HEK293 (cell line): ENCODE results near the gene STRA6.

Source experiments
- HOXC10 ChIP-seq: sonication (generic); formaldehyde crosslinking; IDR thresholded peaks from 2 replicates; pipeline ENCODE4 v1.8.1; 2023; ENCODE audit warnings: mild to moderate bottlenecking, missing genetic modification reagents
- PRDM1 ChIP-seq: fragments of 450-650 bp; formaldehyde crosslinking; IDR thresholded peaks from 2 replicates; pipeline ENCODE4; 2016; ENCODE audit warnings: missing biosample characterization, missing genetic modification characterization
- SP2 ChIP-seq: fragments of 450-650 bp; formaldehyde crosslinking; IDR thresholded peaks from 2 replicates; pipeline ENCODE4 v1.5.1; 2016; ENCODE audit warnings: missing biosample characterization, missing genetic modification characterization
- ZBTB7A ChIP-seq: fragments of 450-650 bp; formaldehyde crosslinking; IDR thresholded peaks from 2 replicates; pipeline ENCODE4 v1.5.1; 2016; ENCODE audit warnings: low read depth, missing biosample characterization, missing genetic modification characterization
- ZFP69B ChIP-seq: fragments of 450-650 bp; formaldehyde crosslinking; IDR thresholded peaks from 2 replicates; pipeline ENCODE4 v1.5.1; 2016; ENCODE audit warnings: missing biosample characterization, missing genetic modification characterization
- ZNF274 ChIP-seq, 2 experiments: fragments of 200-500 bp in 1 of 2; fragments of 450-650 bp in 1 of 2; sonication (Bioruptor generic) in 1 of 2; formaldehyde crosslinking in 1 of 2; IDR thresholded peaks; 2 replicates each; pipeline versions ENCODE4 v1.5.1 to v1.6.1; 2014 to 2016; ENCODE audit warnings: borderline replicate concordance in 1 of 2, inconsistent platforms in 1 of 2, low read length in 1 of 2, missing biosample characterization in 1 of 2, missing genetic modification characterization in 1 of 2
- ZNF324 ChIP-seq: fragments of 450-650 bp; formaldehyde crosslinking; IDR thresholded peaks from 2 replicates; pipeline ENCODE4 v1.5.1; 2016; ENCODE audit warnings: missing biosample characterization, missing genetic modification characterization
- ZNF777 ChIP-seq: fragments of 450-650 bp; formaldehyde crosslinking; IDR thresholded peaks from 2 replicates; pipeline ENCODE4 v1.5.1; 2017; ENCODE audit warnings: missing biosample characterization, missing genetic modification characterization, borderline replicate concordance
- ZSCAN30 ChIP-seq: fragments of 450-650 bp; IDR thresholded peaks from 2 replicates; pipeline ENCODE4 v1.5.1; 2018; ENCODE audit warnings: missing biosample characterization, mild to moderate bottlenecking, missing genetic modification characterization, moderate library complexity
- TF ChIP-seq, protein P1 (sequence below): fragments of 450-650 bp; formaldehyde crosslinking; IDR thresholded peaks from 2 replicates; pipeline ENCODE4 v1.5.1; 2016; ENCODE audit warnings: missing biosample characterization, missing genetic modification characterization
- TF ChIP-seq, protein P2 (sequence below): fragments of 450-650 bp; formaldehyde crosslinking; IDR thresholded peaks from 2 replicates; pipeline ENCODE4 v1.5.1; 2016; ENCODE audit warnings: missing biosample characterization, missing genetic modification characterization, low read depth

DNA sequence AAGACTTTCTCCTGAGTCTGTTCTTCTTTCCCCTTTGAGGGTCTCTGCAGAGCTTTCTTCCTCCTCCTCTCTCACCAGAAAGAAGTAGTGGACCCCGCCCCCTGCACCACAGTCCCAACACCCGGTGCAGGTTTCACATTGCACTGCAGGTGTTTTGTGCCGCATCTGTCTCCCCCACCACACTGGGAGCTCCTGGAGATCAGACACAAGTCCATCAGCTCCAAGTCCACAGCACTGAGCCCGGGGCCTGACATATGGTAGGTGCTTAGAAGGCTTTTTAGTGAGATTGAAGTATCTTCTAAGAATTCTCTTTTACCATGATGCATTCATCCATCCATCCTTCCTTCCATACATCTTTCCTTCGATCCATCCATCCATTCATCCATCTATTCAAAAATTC lies 9.8 kb downstream of the STRA6 start:
- no peak for TF ChIP-seq ZSCAN30 (tag by site-specific recombination)
- no peak for TF ChIP-seq ZNF324 (tag by site-specific recombination)
- TF ChIP-seq, protein P1, sequence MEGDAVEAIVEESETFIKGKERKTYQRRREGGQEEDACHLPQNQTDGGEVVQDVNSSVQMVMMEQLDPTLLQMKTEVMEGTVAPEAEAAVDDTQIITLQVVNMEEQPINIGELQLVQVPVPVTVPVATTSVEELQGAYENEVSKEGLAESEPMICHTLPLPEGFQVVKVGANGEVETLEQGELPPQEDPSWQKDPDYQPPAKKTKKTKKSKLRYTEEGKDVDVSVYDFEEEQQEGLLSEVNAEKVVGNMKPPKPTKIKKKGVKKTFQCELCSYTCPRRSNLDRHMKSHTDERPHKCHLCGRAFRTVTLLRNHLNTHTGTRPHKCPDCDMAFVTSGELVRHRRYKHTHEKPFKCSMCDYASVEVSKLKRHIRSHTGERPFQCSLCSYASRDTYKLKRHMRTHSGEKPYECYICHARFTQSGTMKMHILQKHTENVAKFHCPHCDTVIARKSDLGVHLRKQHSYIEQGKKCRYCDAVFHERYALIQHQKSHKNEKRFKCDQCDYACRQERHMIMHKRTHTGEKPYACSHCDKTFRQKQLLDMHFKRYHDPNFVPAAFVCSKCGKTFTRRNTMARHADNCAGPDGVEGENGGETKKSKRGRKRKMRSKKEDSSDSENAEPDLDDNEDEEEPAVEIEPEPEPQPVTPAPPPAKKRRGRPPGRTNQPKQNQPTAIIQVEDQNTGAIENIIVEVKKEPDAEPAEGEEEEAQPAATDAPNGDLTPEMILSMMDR: no peak
- TF ChIP-seq ZFP69B (tag by site-specific recombination): no peak
- no peak for TF ChIP-seq ZNF274 (IDR thresholded peaks at IDR 0.05; ENCODE audit: low read length)
- TF ChIP-seq ZNF274 (tag by site-specific recombination; IDR thresholded peaks at IDR 0.05; ENCODE audit: borderline replicate concordance): no peak
- no peak for TF ChIP-seq ZBTB7A (tag by site-specific recombination)
- TF ChIP-seq ZNF777 (tag by site-specific recombination): no peak
- TF ChIP-seq PRDM1: no peak
- no peak for TF ChIP-seq SP2 (tag by site-specific recombination)
- TF ChIP-seq, protein P2, sequence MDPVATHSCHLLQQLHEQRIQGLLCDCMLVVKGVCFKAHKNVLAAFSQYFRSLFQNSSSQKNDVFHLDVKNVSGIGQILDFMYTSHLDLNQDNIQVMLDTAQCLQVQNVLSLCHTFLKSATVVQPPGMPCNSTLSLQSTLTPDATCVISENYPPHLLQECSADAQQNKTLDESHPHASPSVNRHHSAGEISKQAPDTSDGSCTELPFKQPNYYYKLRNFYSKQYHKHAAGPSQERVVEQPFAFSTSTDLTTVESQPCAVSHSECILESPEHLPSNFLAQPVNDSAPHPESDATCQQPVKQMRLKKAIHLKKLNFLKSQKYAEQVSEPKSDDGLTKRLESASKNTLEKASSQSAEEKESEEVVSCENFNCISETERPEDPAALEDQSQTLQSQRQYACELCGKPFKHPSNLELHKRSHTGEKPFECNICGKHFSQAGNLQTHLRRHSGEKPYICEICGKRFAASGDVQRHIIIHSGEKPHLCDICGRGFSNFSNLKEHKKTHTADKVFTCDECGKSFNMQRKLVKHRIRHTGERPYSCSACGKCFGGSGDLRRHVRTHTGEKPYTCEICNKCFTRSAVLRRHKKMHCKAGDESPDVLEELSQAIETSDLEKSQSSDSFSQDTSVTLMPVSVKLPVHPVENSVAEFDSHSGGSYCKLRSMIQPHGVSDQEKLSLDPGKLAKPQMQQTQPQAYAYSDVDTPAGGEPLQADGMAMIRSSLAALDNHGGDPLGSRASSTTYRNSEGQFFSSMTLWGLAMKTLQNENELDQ: no peak
- no peak for TF ChIP-seq HOXC10
